Stimulated activated CD4-positive, alpha-beta T cell treated with anti-CD3 and anti-CD28 coated beads, Interleukin-4, amount 100 ng/mL, for 48 hours (primary cell): ENCODE measurements around the gene PDIA5.

Source experiments
- DNase-seq, 2 donors: peaks; one replicate each; pipeline ENCODE4 v3.0.0-alpha.2; 2020; ENCODE audit warnings: low read depth in 2 of 2

The PDIA5 gene

DNA sequence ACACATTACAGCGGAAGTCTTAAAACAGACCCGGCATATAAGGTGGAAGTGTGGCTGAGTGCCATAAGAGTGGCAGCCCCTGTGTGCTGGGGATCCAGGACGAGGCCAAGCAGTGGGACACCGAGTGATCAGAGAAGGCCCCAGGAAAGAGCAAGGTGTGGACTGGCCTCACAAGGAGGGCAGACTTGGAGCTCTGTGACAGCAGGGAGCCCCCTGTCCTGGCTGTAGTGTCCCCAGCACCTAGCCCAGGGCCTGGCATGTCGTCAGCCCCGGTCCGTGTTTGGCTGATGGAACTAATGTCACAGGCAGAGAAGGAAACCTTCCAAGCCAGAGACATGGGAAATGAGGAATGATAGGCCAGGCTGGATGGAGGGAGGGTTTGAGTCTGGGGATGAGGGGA is 4.8 kb downstream of the PDIA5 start:
- DNase-seq: no peak

DNA sequence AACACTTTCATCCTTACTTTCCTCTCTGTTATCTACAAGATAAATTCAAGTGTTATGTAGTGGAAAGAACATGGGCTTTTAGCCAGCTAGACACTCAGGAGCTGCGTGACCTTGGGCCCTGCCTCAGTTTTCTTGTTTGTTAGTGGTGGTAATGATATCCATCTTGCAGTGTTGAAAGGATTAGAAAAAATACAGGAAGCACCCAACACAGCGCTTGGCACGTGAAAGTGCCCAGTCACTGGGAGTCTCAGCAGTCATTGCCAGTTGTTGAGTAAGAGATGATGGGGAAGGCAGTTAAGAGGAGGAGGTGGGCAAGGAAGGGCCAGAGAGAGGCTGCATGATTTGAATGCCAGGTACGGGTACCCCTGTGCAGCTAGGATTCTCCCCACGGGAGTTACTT is 5.3 kb downstream of the PDIA5 start:
- no peak for DNase-seq

DNA sequence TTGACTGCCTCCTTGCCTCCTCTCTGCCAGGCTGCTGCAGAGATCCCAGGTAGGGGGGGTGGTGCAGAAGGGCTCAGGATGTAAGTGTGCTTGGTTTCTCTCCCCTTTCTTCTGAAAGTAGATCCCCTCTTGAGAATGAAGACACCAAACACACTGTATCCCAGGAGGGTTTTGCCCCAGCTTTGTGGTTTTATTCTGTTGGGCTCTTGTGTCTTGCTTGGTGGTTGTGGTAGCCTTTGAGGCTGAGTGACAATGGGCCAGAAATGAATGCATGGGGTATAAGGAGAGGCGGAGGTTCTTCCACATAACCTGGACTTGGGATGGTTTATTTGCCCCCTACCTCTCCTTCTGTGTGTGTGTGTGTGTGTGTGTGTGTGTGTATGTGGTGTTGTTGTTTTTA is 5.7 kb downstream of the PDIA5 start:
- DNase-seq: no peak

DNA sequence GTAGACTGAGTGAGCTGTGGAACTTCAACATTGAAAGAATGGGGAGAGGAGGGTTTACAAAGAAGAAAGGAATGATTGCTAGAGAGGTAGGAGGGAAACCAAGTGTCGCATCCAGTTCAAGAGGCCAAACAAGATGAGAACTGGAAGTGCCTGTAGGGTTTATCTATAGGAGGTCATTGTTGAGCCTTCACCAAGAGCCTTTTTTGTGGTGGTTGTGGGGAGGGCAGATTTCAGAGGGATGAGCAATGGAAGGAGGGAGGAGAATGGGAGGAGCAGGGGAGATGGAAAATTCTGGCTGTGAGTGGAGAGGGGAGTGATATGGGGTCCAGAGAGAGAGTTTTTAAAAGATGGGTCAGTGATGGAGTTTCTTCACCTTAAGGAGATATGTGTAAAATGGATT is 8.5 kb downstream of the PDIA5 start:
- no peak for DNase-seq

DNA sequence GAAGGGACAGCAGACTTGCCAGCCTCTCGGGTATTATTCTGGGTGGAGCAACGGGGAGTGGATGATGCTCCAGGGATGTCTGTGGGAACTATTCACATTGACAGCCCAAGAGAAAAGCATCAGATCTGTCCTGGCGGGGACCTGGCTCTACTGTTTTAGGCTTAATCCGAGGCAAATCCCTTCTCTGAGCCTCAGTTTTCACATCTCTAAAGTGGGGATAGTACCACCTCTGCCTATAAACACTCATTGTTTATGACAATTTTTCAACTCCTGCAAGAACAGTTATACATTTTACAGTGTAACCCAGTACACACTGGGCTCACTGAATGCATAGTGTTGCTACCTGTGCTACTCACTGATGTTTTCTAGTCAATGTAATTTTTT is 9.3 kb downstream of the PDIA5 start:
- DNase-seq: no peak

DNA sequence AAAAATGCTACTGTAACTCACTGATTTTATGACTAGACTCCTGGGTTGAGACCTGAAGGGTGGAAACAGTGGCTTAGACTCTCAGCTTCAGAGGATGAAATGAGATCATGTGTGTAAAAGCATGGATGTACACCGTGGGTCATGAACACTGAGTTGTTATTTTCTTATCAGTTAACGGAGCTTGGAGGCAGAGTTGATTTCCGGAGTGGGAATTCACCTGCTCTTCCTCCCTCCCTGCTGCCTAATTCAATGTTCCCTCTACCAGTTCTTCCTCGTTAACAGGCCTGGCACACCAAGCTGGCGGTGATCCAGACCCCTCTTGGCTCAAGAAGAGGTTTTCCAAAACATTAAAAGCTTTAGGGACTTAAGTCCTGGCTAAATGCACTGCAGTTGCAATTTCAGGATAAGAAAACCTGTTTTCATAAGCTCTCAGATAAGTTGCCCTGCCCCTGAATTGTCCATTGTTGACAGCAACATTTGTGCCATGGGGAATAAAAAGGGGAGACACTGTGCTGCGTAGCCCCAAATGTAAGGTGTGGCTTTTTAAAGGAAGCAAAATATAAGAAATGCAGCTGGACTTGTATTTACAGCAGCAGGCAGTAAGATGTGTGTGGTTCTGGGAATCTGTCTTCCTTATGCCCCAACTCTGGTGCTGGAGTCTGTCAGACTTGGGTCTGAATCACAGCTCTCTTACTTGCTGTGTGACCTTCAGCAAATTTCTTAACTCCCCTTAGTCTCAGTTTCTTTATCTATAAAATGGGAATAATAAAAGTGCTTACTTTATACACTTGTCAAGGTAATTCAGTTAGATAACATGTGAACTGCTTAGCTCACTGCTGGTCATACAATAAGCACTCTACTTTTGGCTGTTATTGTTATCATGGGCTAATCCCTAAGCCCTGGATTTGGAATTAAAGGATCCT is 9.9 kb downstream of the PDIA5 start:
- DNase-seq: no peak

DNA sequence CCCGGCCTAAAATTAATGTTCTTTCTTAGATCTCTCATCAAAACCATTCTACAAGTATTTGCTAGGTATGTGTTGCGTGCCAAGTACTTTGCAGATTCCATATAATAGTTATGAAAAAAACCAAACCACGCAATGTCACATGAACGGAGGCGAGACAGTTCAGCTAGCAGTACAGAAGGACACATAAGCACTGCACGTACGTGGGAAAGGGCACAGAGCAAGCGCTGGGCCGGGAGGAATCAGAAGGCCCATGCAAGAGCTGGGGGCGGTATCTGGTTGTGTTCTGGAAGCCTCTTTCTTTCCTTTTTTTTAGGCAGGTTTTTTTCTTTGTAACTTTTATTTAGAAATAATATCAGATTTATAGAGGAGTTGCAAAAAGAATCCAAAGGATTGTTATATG is 11.3 kb downstream of the PDIA5 start:
- no peak for DNase-seq

DNA sequence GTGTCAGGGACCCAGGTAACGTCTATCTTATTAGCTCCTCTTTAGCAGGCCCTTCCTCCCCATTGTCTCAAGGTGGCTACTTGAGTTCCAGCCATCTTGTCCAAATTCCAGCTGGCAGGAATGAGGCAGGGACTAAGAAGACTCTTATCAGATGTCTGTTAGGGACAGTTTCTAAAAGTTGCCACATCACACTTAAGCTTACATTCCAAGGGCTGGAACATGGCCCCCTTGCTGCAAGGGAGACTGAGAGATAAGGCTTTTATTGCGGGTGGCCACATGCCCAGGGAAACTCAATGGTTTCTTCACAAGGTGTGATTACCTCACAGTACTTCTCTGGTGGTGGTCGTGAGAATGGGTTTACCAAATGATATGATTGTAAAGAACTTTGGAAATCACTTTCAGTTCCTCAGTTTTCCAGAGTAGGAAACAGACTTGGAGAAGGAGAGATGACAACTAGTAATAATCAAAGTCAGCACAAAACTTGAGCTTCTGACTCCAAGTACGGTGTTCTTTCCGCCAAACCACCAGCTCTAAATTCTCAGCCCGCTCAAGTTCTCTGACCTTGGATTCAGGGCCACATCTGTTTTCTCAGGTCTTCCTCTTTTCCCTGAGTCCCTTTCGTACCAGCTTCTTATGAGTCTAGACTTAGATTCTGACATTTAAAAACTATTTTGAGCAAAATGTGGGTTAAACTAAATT is 14.2 kb downstream of the PDIA5 start:
- DNase-seq: no peak

DNA sequence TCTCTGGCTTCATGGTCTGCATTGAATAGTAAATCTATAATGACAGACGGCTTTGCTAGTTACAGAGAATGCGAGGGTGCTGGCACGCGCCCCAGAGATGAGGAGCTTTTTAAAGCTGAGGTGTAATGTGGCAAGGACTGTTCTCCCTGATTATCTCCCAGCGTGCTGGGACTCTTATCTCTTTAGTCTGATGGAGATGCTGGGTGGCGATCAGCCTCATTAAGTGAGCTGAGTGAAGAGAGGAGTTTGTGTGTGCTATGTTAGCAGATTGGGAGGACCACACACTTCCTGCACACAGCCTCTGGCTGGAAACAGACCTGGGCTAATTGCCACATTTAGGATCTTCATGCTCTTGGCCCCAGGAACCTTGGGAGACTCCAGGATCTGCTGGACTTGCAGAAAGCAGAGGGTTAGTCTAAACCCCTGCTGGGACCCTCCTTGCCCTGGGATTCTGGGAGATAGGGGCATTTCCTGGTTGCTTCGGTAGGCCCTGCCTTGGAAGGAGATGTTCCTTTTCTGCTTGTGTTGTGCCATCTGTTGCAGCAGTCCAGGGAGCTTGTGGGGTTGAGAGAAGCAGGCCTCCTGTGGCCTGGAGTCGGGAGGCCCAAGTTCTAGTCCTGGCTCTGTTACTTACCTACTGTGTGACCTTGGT is 15.0 kb downstream of the PDIA5 start:
- DNase-seq: no peak

DNA sequence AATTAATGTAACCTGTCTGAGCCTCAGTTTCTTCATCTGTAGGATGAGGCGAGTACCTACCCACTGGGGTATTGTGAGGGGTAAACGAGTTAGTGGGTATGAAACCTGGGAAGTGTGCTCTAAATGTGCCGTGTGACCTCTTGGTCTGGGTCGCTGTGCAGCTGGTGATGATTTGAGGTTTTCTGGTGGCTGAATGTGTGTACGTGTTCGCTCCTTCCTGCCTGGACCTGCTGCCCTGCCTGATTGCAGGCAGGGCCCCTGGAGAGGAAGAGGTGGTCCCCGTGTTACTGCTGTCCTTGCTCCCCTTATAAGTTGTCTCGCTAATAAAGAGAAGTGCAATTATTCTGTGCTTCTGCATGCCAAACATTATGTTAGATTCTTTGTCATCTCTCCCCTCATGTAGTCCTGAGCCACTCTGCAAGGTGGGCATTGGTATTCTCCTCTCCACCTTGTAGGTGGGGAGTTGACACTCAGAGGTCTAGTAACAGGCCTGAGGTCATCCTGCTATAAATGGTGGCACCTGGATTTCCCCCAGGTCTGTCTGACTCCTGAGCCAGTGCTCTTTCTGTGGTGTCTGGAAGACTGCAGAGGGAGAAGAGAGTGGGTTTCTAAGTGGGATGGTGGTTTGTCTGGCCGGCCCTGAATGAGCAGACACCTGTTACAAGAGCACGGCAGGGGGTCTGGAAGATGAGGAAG is 15.7 kb downstream of the PDIA5 start:
- DNase-seq: no peak

DNA sequence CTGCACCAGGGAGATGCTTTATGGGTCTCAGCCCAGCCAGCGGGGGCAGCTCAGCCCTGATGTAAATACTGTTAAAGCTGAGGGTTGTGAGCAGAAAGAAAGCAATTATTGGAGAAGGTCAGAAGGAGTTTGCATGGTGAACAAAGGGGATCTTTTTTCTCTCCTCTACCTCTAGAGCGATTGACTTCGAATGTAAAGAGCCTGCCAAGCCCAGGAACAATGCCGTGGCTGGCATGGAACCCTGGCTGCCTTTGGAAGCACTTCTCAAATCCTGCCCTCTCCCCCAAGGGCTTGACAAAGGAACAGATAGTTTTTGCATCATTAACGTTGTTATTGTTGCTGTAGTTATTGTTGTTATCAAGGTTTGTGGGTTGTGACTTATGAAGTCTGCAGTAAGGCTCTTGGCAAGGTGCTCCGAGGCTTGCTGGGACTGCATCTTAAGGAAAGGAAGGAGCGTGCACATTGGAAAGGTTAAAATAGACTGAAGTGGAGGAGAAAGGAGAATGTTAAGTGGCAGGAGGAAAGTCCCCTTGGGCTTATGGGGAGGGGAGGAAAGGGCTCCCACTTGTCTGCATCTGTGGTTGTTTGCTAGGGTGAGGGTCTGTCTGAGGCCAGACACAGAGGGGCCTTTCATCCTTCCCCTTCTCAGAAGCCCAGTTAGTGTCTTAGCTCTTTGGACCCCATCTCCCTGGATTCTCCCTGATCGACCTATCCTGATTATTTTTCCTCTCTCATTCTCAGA is 16.7 kb downstream of the PDIA5 start:
- DNase-seq: no peak

DNA sequence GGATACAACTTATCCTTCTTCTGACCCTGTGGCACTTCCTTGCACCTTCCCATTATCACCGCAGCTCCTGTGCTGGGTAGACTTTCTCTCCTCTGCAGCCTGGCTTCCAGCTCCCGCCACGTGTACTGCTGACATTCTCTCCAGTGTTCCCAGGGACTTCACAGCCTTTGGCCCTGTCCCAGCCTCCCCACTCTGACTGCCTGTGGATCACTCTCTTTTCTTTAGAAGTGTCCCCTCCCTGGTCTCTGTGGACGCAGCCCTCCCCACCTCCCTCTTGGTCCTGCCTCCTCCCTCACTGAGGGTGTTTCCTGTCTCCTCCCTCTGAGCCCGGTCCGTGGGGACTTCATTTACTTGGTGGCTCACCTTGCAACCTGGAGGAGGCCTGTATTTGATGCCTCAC is 17.4 kb downstream of the PDIA5 start:
- DNase-seq: no peak

DNA sequence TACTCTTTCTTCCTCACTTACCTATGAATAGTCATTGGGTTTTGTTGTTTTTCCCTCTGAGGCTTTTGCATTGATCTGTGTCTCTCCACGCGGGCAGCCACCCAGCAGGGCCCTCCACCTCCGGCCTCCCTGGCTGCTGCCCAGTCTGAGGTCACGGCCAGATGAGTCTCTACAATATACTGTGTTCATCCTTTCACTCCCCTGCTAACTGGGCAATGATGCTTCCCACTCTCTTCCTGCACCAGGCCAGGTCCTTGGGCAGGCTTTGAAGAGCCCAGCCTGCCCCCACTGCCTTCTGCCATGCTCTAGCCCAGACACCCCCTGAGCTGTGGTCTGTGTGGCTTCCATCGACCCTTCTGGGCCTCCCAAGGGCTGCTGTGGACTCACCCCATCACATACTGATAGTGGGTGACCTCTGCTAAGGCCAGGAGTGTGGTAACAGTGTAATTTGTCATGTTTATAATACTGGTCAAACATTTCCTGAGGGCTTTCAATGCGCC is 18.0 kb downstream of the PDIA5 start:
- DNase-seq: no peak

DNA sequence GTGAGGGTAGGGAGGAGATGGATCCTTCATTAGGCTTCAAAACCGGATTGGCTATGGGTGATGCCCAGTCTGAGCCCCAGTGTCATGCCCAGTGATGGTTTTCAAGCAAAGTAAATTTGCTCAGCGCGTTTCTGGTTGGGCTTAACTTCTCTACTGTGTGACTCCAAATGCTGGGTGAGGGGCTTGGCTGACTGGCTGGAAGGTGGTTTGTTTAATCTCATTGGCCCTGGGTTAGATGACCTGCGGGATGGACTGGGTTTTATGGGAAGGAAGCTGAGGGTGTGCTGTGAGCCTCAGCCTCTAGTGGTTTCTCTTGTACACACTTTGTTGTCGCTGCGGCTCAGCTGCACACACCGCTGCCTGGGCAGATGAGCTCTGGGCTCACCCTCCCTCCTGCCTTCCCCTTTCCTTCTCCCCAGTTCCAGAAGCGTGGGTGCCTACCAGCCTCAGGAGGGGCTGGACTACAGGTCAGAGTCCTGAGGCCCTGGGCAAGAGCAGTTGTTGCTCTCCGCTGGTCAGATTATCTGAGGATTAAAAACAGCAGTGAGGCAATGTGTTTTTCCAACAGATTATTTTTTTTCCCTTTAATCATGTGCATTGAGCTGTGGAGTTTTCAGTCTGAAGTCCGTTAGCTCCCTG is 18.6 kb downstream of the PDIA5 start:
- DNase-seq: no peak

DNA sequence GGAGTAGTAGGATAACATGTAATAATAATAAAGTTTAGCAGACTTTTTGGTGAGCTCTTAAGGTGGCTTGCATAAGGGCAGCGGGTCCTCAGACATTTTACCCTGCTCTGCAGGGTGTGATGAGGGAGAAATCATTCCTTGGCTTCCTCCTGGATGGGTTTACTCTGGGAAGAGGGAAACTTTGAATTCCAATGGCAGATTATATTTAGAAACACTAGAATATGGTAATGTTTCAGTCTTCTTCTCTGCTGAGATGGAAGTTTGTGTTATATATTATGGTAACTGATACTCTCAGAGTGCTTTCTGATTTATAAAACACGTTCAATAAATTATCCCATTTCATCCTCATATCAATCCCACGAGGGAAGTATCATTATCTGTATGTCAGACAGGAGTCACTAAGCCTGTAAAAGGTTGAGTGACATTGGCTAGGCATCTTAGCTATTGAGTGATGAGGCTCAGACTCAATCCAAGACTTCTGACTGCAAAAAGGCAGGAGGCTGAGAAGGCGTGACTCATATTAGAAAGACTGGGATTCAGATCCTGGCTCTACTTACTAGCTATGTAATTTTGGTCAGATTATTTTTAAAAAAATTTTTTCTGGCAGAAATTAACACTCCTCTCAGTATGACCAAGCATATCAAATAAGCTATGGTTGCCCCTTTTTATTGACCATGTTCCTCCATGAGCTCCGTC is 19.3 kb downstream of the PDIA5 start:
- no peak for DNase-seq

DNA sequence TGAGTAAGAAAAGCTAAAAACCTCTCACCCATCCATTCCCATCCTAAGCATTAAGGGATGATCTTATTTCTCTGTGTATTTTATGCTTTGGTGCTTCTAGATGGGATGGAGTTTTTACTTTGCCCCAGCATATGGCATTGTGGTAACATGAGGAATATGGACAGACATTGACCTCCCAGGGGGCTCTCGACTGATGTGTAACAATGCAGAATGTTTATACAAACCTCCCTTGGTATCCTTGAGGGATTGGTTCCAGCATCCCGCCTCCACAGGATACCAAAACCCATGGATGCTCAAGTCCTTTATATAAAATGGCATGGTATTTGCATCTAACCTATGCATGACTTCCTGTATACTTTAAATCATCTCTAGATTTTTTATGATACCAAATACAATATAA is 21.6 kb downstream of the PDIA5 start:
- DNase-seq: no peak

DNA sequence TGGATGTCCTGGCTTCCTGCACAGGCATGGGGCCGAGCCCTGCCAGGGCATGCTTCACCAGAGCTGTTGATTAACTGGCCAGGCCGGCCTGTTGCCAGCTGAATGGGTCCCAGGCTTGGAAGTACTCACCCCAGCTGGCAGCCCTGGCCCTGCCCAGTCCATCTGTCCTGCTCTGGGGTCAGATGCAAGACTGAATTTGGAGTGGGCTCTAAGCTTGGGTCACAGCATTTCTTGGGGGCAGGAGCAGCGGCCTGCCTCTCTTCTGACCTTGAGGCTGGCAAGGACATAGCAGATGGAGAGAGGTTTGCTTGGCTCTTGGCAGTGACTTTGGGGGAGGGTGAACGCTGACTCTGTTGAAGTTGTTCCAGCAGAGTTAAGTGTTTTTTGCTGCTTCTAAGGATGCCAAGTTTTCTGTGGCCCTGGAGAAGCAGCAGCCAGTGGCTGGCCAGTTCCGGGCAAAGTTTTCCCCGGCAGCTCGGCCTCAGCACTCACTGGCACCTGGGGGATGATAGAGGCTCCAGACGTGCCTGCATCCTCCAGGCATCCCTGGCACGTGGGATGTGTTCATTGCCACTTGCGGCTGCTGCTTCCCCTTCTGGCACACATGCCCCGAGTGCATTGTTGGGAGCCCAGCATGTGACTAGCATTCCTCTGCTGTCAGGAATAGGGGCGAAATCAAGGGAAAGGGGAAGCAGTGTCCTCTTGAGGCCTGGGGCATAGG is 22.9 kb downstream of the PDIA5 start:
- DNase-seq: no peak

DNA sequence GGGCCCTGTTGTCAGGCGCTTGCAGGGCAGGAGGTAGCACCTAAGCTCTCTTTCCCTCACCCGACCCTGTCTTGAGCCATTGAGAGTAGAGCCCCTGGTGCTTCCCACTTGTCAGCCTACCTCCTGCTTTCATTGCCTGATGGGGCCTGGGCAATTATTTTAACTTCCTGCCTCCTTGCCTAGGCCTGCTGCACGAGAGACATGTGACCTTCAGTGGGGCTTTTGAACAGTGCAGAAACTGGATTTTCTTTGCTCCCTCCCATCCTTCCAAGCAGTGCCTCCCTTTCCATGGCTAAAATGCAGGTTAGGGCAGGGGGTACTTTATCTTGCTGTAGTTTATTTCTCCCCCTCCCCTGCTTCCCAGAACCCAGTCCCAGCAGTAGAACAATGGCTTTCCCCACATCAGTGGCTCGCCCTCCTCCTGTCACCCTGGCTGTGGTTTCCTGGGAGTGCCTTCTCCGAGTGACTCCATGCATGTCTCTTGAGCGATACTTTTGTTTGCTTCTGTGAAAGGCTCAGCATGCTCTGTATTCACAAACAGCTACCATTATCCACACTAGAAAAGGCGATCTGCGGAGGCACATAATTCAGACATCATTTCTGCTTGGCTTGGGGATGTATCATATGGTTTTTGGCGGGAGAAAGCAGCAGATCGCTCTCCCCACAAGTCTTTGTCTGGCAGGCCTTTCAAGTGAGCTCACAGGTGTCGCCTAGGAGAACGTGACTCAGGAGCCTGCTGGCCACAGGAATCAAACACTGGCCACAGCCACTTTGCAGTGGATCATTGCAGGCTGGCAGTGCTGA is 24.1 kb downstream of the PDIA5 start:
- DNase-seq: no peak

DNA sequence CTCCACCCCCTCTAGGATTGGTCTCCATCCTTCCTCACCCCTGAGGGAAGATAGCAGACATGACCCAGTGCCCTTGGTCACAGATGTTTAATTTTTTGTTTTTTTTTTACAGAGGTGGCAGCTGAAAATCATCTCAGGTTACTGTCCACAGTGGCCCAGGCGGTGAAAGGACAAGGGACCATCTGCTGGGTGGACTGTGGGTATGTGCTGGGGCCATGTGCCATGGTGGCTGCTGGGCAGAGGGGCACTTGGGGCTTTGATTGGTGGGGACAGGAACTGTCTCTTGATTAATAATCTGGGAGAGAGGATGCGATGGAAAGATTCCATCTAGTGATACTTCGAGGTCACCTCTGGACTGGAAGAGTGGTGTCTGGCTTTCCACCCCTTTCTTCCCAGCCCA is 25.4 kb downstream of the PDIA5 start:
- DNase-seq: no peak
